LNCaP clone FGC (cell line): ENCODE measurements around the gene INO80E.
"Not testable (repeated sequence)": the region's sequence is repeated elsewhere in the genome, so short reads cannot be mapped to it uniquely, and the experiment has no call there.

Experiments used
- DNase-seq: peaks from one replicate; pipeline ENCODE4 v3.0.0-alpha.2; 2011; ENCODE audit warnings: low read depth
- H3K4me3 ChIP-seq: 2 replicates; pipeline ENCODE4 v1.5.1; 2011; ENCODE audit warnings: mild to moderate bottlenecking, low read depth, low read length, control low read depth
- TF ChIP-seq, protein P1 (sequence below): IDR thresholded peaks from 2 replicates; pipeline ENCODE4 v1.5.1; 2012; ENCODE audit warnings: mild to moderate bottlenecking; ENCODE audit not compliant: control insufficient read depth, insufficient read depth; ENCODE audit errors: extremely low read depth

Gene INO80E

DNA sequence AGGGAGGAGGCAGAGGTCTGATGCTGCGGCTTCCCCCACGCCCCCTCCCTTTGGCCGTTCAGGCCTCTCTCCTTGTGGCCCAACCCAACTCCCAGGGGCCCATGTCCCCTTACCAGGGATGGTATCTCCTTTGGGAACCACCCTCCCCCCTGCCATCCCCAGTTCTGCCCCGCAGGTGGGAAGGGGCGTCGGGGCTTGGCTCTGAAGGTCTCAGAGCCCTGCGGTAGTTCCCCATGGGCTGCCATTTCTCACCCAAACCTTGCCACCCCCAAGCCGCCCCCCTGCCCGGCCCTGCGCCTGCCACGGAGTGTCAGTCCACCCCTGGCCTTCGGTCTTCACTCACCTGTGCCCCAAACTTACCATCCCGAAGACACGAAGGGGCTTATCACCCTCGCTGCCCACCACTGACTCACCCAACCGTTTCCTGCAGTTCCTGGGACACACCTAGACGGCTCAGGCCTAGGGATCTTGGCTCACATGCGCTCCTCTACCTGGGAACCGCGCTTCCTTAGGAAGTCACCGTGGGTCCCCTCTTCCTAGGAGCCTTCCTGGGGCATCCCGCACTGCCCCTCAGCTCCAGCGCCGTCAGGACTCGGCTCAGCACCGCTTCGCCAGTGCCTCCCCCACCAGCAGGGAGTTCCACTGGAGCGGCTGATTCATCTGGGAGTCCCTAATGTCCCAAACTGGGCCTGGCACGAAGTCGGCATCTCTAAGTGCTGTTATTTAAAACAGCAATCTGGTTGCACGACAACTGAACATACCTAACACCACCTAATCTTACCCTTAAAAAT is 15.9 kb downstream of the INO80E start:
- TF ChIP-seq, protein P1, sequence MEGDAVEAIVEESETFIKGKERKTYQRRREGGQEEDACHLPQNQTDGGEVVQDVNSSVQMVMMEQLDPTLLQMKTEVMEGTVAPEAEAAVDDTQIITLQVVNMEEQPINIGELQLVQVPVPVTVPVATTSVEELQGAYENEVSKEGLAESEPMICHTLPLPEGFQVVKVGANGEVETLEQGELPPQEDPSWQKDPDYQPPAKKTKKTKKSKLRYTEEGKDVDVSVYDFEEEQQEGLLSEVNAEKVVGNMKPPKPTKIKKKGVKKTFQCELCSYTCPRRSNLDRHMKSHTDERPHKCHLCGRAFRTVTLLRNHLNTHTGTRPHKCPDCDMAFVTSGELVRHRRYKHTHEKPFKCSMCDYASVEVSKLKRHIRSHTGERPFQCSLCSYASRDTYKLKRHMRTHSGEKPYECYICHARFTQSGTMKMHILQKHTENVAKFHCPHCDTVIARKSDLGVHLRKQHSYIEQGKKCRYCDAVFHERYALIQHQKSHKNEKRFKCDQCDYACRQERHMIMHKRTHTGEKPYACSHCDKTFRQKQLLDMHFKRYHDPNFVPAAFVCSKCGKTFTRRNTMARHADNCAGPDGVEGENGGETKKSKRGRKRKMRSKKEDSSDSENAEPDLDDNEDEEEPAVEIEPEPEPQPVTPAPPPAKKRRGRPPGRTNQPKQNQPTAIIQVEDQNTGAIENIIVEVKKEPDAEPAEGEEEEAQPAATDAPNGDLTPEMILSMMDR: no peak
- DNase-seq: no peak
- no peak overlapping the region; the same call in 1 of the 2 replicates for H3K4me3 ChIP-seq

DNA sequence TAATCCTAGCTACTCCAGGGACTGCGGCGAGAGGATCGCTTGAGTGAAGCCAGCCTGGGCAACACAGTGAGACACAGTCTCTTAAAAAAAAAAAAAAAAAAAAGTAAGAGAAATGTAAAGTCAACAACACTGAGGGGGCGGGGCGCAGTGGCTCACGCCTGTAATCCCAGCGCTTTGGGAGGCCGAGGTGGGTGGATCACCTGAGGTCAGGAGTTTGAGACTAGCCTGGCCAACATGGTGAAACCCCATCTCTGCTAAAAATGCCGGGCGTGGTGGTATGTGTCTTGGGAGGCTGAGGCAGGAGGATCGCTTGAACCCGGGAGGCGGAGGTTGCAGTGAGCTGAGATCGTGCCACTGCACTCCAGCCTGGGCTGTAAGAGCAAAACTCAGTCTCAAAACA is 16.6 kb downstream of the INO80E start:
- not testable (repeated sequence) for DNase-seq, H3K4me3 ChIP-seq

DNA sequence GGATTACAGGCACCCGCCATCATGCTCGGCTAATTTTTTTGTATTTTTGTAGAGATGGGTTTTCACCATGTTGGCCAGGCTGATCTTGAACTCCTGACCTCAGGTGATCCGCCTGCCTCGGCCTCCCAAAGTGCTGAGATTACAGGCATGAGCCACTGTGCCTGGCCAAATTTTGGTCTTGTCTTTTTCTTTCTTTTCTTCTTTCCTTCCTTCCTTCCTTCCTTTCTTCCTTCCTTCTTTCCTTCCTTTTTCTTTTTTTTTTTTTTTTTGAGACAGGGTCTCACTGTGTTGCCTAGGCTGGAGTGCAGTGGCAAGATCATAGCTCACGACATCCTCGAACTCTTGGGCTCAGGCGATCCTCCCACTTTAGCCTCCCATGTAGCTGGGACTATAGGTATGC is 19.4 kb downstream of the INO80E start:
- H3K4me3 ChIP-seq, DNase-seq: not testable (repeated sequence)

DNA sequence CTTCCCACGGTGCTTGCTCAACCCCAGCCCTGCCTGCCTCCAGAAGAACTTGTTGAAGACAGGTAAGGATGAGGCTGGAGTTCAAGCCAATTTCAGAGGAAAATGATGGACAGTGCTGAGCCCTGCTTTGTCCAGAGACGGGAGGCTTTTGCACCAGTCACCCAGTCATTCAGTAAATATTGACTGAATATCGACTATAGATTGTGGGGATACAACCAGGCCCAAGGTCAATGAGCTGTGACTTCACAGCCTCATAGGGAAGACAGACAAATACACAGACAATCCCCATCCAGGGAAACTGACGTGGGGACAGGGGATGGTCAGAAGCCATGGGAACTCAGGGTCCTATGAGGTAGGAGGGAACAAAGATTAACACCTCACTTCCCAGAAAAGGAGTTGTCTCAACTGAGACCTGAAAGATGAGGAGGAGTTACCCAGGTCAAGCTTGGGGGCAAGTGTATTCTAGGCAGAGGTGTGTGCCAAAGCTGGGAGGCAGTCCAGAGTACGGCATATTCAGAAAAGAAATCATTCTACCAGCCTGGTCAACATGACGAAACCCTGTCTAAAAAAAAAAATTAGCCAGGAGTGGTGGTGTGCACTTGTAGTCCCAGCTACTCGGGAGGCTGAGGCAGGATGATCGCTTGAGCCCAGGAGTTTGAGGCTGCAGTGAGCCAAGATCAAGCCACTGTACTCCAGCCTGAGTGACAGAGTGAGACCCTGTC is 20.7 kb downstream of the INO80E start:
- H3K4me3 ChIP-seq: no peak overlapping the region
- DNase-seq: no peak
- TF ChIP-seq, protein P1: no peak

DNA sequence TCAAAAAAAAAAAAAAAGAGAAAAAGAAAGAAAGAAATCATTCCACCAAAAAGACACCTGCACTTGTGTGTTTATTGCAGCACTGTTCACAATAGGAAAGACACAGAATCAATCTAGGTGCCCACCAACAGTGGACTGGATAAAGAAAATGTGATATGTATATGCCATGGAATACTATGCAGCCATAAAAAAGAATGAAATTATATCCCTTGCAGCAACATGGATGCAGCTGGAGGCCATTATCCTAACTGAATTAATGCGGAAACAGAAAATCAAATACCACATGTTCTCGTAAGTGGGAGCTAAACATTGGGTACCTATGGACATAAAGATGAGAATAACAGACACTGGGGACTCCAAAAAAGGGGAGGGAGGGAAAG is 21.2 kb downstream of the INO80E start:
- no peak overlapping the region for H3K4me3 ChIP-seq
- TF ChIP-seq, protein P1: no peak
- no peak for DNase-seq

DNA sequence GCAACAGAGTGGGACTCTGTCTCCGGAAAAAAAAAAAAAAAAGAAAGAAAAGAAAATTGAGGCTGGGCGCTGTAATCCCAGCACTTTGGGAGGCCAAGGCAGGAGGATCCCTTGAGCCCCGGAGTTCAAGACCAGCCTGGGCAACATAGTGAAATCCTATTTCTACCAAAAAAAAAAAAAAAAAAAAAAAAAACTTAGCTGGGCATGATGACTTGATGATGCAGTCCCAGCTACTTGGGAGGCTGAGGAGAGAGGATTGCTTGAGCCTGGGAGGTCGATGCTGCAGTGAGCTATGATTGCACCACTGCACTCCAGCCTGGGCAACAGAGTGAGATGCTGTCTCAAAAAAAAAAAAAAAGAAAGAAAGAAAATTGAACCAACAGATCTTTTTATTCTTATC is 21.9 kb downstream of the INO80E start:
- H3K4me3 ChIP-seq: not testable (repeated sequence)

DNA sequence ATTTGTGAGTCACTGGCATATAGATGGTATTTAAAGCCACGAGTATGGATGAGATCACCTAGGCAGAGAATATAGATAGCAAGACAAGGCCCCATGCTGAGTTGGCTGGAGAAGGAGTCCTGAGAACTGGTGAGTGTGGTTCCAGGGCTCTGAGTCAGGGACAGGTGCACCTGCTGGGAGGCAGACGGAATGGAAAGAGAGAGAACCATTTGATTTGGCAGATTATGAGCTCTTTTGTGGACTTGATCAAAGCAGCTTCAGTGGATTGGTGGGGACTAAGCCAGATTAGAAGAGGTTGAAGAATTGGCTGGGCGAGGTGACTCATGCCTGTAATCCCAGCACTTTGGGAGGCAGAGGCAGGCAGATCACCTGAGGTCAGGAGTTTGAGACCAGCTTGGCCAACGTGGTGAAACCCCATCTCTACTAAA is 22.7 kb downstream of the INO80E start:
- DNase-seq: no peak

More for the DNA sequence above, 21.9 kb downstream of the INO80E start:
- DNase-seq: not testable (repeated sequence)

DNA sequence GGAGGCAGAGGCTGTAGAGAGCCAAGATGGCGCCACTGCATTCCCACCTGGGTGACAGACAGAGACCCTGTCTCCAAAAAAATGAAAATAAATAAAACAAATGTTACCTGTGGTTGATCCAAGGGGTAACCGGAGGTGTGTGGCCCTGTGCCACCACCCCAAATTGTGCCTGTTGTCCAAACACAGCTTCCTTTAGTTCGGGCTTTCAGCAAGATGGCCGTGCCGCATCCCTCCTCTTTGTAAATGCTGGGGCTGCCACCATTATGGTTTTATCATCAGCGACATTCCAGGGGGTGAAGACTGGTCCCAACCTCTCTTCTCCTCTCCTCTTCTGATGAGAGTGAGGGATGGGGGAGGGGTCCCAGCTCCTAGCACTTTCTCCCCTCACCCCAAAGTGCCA is 26.8 kb downstream of the INO80E start, which contains the start of gene C16orf92:
C16orf92 (plus strand) TSS at position 312 of the 400 bp plus-strand sequence. CDS start 143 bp downstream, outside the sequence.
- no peak for DNase-seq
- TF ChIP-seq, protein P1: no peak
- no peak within 1 kb of the TSS for H3K4me3 ChIP-seq

More for the DNA sequence above, 22.7 kb downstream of the INO80E start:
- H3K4me3 ChIP-seq: no peak overlapping the region
- TF ChIP-seq, protein P1: no peak
